ENCODE measurements around the gene CNTNAP5.

GRCh38 chr2:124702777-124703176 lies 677.7 kb downstream of the CNTNAP5 start:
- TF ChIP-seq EZH2 (IDR thresholded peaks at IDR 0.05; ENCODE audit: borderline replicate concordance, low read depth, low read length, severe bottlenecking): no peak
- TF ChIP-seq CTCF (IDR thresholded peaks at IDR 0.05; ENCODE audit: extremely low read depth in 1 of 2, insufficient read depth in 1 of 2, low read depth in 1 of 2, low read length in 2 of 2): no peak
- no peak for TF ChIP-seq POLR2A (IDR thresholded peaks at IDR 0.05; ENCODE audit: low read depth, low read length)
- no peak for TF ChIP-seq MAX (IDR thresholded peaks at IDR 0.05; ENCODE audit: insufficient read depth, insufficient read length)
- no peak for TF ChIP-seq JUN (IDR thresholded peaks at IDR 0.05; ENCODE audit: borderline replicate concordance, insufficient read depth, insufficient read length, low read depth)
- no peak for TF ChIP-seq GATA2 (IDR thresholded peaks at IDR 0.05; ENCODE audit: insufficient read depth, insufficient read length, low read depth, low read length)

Measured in endothelial cell of umbilical vein (primary cell).